SK-MEL-5 (cell line): Measurements from ENCODE around the gene SPAG17. TPM values are rescaled to one million over a fixed set of nuclear protein-coding genes. Genes with fewer than 3 reads are reported as not detected.

Experiments
- DNase-seq: peaks from one replicate; pipeline ENCODE4 v3.0.0-alpha.2; 2016; ENCODE audit warnings: low read depth, low spot score
- in situ Hi-C: cut with HindIII; loops from 2 replicates; pipeline ENCODE4 v1.10.0; 2016; ENCODE audit warnings: low sequenced_read_pairs, high pct_unique_total_duplicates, low pct_unique_long_range_greater_than_20kb
- total RNA-seq: library from RNA; depleted of rRNA; stranded (reverse); fragments of >200 nt; shearing (Covaris generic); gene quantifications from 2 replicates; pipeline ENCODE4 v1.2.3, GENCODE V29; 2014

The SPAG17 gene
- total RNA-seq, 1 experiment from 2014 or later, result not detected

- in situ Hi-C loops, result no loop called here
- no peak for DNase-seq
These were observed 83.0 kb downstream of the SPAG17 start for GRCh38 chr1:118101999-118102398.

DNA sequence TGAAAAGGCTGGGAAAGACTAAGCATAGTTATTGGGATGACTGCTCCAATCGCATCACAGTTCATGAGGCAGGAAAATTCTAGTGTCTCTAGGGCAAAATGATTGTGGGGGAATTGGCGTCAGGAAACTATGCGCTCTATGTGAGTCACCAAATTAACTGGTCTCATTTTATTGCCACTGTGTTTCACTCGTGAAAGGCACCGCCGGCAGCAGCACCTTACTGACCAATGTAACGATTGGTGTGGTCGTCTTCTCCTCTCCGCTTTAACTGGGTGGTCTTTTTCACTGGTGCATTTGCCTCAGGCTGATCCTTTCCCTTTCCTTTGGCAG, 83.5 kb downstream of the SPAG17 start:
- DNase-seq, result peak; percentile 11
- in situ Hi-C loops, result no loop called here

- no peak for DNase-seq
- in situ Hi-C loops, result no loop called here
These were observed 84.1 kb downstream of the SPAG17 start for GRCh38 chr1:118100686-118101514.

GRCh38 chr1:118099686-118100085, 85.3 kb downstream of the SPAG17 start:
- DNase-seq, result no peak
- in situ Hi-C loops, result no loop called here

DNA sequence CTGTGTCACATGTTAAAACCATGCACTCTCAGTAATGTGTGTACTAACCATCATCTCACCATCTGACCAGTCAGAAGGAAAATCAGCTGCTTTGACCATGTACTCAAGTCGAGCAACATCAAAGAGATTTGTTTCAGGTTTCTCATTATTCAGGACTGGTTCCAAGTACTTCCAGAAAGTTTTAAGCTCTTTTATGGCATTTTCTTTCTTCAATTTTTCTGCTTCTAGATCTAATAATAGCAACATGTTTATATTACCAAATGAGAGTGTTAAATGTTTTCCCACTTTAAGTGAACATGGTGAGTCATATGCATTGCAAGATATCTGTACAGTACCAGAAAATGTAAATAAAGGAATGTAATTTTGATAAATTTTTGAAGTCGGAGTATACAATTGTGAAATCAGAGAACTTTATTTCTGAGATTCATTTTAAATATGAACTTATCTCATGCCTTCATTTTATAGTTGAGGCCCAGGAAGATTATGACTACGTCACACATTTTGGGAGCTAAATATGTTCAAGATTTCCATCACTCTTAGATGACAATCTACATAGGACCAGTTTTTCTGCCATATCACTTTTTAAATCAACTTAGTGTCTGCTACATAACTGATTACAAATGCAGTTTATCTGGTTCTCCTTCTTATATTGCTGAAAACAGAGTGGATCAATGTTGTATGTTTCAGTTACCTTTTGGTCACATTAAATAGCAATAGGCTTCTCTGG, 87.2 kb downstream of the SPAG17 start:
- DNase-seq, result peak; percentile 59
- in situ Hi-C loops, result no loop called here

DNA sequence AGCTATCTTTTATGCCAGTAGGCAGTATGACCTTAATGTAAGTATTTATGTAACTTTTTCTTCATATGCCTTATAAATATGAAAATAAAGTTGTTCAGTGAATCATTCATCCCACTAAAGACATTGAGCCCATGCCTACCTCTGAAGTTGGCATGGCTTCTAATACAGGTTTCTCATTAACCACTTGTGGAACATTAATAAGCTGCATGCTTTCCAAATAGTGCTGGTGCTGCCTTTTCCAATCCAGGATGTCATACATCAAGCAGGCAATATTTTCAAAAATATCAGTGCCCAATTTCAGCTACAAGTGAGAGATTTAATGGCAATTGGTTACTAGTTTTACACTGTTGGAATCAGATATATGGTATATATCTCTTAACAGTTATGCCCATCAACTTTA, 92.0 kb downstream of the SPAG17 start:
- in situ Hi-C loops, result no loop called here
- DNase-seq, result no peak

DNA sequence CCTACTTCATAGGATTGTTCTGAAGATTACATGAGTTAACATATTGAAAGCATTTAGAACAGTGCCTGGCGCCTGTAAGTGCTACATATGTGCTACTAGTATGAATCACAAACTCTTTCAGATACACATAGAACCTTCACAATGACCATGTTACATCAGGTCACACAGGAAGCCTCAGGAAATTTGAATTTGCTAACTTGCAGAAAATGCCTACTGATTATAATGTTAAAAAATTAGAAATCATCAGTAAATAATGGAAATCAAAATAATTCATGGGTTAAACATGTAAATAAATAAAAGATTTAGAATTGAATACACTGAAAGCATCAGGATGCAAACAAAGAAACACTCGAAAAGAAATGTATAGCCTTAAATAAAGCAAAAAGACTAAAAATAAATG, 94.9 kb downstream of the SPAG17 start:
- DNase-seq, result no peak
- in situ Hi-C loops, result no loop called here

DNA sequence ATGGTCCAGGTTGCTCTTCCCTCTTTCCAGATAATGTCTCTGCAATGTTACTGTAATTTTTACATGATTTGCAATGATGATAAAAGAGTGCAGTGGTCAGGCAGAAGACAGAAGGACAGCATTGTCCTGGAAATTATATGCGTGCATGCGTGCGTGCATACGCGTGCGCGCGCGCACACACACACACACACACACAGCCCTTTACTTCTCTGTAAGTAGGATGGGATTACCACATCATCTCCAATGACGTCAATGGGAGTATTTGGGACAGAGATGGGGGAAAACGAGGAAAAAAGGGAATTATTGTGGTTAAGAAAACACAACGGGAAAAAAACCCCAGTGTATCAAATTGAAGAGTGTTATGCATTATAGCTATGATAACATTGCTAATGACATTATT, 99.7 kb downstream of the SPAG17 start:
- DNase-seq, result peak; percentile 59
- in situ Hi-C loops, result no loop called here

GRCh38 chr1:118084400-118084799, 100.6 kb downstream of the SPAG17 start:
- DNase-seq, result no peak
- in situ Hi-C loops, result no loop called here

DNA sequence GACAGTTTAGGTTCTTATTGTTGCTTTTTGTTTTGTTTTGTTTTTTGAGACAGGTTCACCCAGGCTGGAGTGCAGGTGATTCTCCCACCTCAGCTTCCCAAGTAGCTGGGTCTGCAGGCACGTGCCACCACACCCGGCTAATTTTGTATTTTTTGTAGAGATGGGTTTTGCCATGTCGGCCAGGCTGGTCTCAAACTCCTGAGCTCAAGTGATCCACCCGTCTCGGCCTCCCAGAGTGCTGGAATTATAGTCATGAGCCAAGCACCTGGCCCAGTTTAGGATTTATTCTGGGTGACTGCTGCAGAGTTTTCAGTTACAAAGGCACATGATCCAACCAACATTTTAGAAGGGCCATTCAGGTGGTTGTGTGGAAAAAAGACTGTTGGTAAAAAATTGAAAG, 102.0 kb downstream of the SPAG17 start:
- DNase-seq, result no peak
- in situ Hi-C loops, result no loop called here

DNA sequence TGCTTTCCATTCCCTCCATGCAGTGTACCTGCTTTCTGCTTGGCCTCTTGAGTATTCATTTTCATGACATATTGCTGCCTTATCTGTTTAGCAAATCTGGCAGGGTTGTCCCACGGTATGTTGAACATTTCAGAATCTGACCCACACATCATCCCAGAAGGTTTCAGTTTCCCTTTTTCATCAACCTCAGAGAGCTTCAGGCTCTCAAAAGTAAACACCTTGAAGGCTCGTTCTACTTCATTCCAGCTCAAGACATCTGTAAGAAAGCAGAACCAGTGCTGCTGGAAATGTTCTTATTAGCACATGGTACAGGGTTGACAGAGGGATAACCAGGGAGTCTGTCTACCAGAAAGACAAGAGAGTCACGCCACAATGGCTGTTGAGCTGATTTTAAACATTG, 103.6 kb downstream of the SPAG17 start:
- in situ Hi-C loops, result no loop called here

GRCh38 chr1:118077331-118078045, 107.5 kb downstream of the SPAG17 start:
- peak; percentile 45 for DNase-seq
- in situ Hi-C loops, result no loop called here

More for the DNA sequence above, 103.6 kb downstream of the SPAG17 start:
- no peak for DNase-seq

GRCh38 chr1:118075116-118075515, 109.9 kb downstream of the SPAG17 start:
- in situ Hi-C loops, result no loop called here
- DNase-seq, result no peak

- DNase-seq, result no peak
- in situ Hi-C loops, result no loop called here
These were observed 111.2 kb downstream of the SPAG17 start for GRCh38 chr1:118073648-118074435.

GRCh38 chr1:118049981-118050380, 135.0 kb downstream of the SPAG17 start:
- in situ Hi-C loops, result no loop called here
- no peak for DNase-seq

DNA sequence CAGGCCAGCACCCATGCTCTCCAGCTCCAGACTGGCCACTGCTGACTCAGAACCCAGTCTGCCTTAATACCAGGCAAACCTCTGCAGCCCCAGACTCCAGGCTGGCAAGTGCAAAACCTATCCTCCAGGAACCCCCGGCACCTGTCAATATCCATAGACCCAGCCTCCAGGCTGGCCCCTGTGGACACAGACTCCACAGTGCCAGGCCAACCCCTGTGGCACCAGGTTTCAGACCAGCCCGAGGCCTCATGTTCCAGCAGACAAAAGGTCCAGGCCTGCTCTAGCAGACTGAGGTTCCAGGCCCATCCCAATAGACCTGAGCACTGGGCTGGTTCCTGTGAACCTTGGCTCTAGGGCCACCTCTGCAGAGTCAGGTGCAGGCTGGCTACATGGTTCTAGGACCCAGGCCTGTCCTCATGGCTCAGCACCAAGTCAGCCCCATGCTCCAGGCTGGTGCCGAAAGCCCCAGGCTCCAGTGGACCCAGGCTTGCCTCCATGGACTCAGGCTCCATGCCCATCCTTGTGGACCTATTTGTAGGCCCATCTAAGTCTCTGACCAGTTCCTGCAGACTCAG, 137.3 kb downstream of the SPAG17 start:
- DNase-seq, result no peak
- in situ Hi-C loops, result no loop called here

GRCh38 chr1:118047006-118047649, 137.9 kb downstream of the SPAG17 start:
- DNase-seq, result no peak
- in situ Hi-C loops, result no loop called here
